ENCODE results near the gene ZMYND8. TPM values are rescaled to one million over a fixed set of nuclear protein-coding genes. Genes with fewer than 3 reads are reported as not detected.

Gene ZMYND8
- total RNA-seq, 1 donor from 2014 or later, result 109 TPM

DNA sequence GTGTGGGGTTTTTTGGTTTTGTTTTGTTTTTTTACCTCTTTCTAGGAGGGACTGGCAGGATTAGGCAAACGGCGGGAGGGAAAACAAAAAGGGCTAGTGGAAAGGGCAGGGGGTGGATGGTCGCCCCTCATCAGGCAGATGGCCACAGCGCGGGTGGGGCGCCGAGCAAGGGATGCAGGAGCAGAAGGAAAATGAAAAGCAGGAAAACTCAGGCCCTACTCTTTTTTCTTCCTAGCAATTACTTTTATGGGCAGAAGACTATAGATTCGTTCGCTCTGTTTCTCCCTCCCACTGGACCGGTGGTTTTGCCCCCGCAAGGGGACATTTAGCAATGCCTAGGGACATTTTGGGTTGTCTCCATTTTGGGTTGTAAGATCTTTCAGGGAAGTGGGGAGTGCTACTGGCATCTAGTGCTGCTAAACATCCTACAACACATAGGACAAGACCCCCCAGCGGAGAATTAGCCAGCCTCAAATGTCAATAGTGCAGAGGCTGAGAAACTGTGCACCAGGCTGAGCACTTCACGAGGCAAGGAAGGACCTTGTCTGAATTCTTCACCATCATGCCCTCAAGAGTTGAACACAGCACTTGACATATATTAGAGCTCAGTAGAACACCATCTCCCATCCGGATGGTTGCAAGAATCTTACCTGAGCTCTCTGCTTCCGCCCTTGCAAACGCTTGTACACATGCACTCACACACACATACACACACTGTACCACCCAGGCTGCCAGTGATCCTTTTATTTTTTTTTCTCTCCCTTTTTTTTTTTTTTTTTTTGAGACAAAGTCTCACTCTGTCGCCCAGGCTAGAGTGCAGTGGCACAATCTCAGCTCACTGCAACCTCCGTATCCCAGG is 4.8 kb upstream of the ZMYND8 start:
- Mint-ChIP-seq H3K4me1 (ENCODE audit: unreplicated experiment) (peaks cover 61% of the 10 kb centered on the region), H3K36me3 (ENCODE audit: low read depth, unreplicated experiment) (no peaks in the 10 kb centered on the region), H3K9me3 (ENCODE audit: unreplicated experiment) (no peaks in the 10 kb centered on the region), H3K27me3 (ENCODE audit: unreplicated experiment) (peaks cover 17% of the 10 kb centered on the region), H3K27ac (ENCODE audit: unreplicated experiment) (no peak overlapping the region), H3K4me3 (ENCODE audit: unreplicated experiment) (no peak overlapping the region)
- TF ChIP-seq, protein P1, sequence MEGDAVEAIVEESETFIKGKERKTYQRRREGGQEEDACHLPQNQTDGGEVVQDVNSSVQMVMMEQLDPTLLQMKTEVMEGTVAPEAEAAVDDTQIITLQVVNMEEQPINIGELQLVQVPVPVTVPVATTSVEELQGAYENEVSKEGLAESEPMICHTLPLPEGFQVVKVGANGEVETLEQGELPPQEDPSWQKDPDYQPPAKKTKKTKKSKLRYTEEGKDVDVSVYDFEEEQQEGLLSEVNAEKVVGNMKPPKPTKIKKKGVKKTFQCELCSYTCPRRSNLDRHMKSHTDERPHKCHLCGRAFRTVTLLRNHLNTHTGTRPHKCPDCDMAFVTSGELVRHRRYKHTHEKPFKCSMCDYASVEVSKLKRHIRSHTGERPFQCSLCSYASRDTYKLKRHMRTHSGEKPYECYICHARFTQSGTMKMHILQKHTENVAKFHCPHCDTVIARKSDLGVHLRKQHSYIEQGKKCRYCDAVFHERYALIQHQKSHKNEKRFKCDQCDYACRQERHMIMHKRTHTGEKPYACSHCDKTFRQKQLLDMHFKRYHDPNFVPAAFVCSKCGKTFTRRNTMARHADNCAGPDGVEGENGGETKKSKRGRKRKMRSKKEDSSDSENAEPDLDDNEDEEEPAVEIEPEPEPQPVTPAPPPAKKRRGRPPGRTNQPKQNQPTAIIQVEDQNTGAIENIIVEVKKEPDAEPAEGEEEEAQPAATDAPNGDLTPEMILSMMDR (IDR thresholded peaks at IDR 0.05; ENCODE audit: unreplicated experiment), result no peak
- DNase-seq (ENCODE audit: low spot score), result no peak

GRCh38 chr20:47360297-47361056 is 4.0 kb upstream of the ZMYND8 start:
- TF ChIP-seq, protein P1 (IDR thresholded peaks at IDR 0.05; ENCODE audit: unreplicated experiment), result no peak
- Mint-ChIP-seq H3K27ac (ENCODE audit: unreplicated experiment) (no peak overlapping the region), H3K4me1 (ENCODE audit: unreplicated experiment) (peaks cover 66% of the 10 kb centered on the region), H3K27me3 (ENCODE audit: unreplicated experiment) (peaks cover 20% of the 10 kb centered on the region), H3K4me3 (ENCODE audit: unreplicated experiment) (peak overlapping the region; percentile 37), H3K36me3 (ENCODE audit: low read depth, unreplicated experiment) (no peaks in the 10 kb centered on the region), H3K9me3 (ENCODE audit: unreplicated experiment) (no peaks in the 10 kb centered on the region)
- peak; percentile 76 for DNase-seq (ENCODE audit: low spot score)

DNA sequence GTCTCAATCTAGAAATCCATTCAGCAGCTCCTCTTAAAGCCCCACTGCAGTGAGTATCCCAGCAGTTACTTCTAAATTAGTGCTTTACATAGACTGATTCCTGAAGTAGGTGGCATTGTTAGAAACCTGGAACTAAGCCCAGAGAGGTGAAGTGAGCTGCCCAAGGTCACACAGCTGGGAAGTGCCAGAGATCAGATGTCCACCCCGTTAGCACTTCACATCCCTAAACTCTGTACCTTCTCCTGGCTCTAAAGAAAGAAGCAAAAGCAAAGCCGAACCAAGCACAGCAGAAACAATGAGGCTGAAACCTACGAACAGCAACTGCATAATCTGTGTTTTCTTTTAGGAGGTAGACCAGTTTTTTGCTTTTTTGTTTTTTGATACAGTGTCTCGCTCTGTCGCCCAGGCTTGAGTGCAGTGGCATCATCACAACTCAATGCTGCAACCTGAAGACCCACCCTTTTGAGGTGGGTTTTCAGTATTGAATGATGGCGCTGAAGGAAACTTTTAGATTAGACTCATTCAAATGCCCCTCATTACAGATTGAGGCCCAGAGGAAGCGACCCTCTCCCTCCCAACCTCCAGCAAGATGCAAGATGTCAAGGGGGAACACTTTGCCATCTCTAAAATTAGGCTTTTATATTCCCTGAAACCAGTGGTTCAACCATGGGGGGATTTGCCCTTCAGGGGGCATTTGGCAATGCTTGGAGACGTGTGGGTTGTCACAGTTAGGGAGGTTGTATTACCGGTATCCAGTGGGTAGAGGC is 3.2 kb upstream of the ZMYND8 start:
- peaks cover 74% of the 10 kb centered on the region for H3K4me1 Mint-ChIP-seq (ENCODE audit: unreplicated experiment)

GRCh38 chr20:47358672-47359529 is 2.4 kb upstream of the ZMYND8 start:
- TF ChIP-seq, protein P1 (IDR thresholded peaks at IDR 0.05; ENCODE audit: unreplicated experiment), result no peak
- H3K9me3 Mint-ChIP-seq (ENCODE audit: unreplicated experiment), result no peaks in the 10 kb centered on the region
- H3K27me3 Mint-ChIP-seq (ENCODE audit: unreplicated experiment), result peaks cover 20% of the 10 kb centered on the region
- no peak for DNase-seq (ENCODE audit: low spot score)
- peak overlapping the region; percentile 72 for H3K4me3 Mint-ChIP-seq (ENCODE audit: unreplicated experiment)
- H3K27ac Mint-ChIP-seq (ENCODE audit: unreplicated experiment), result no peak overlapping the region
- no peaks in the 10 kb centered on the region for H3K36me3 Mint-ChIP-seq (ENCODE audit: low read depth, unreplicated experiment)
- H3K4me1 Mint-ChIP-seq (ENCODE audit: unreplicated experiment), result peaks cover 78% of the 10 kb centered on the region

More for the DNA sequence above, 3.2 kb upstream of the ZMYND8 start:
- Mint-ChIP-seq H3K27ac (ENCODE audit: unreplicated experiment) (no peak overlapping the region), H3K27me3 (ENCODE audit: unreplicated experiment) (peaks cover 20% of the 10 kb centered on the region), H3K9me3 (ENCODE audit: unreplicated experiment) (no peaks in the 10 kb centered on the region), H3K36me3 (ENCODE audit: low read depth, unreplicated experiment) (no peaks in the 10 kb centered on the region), H3K4me3 (ENCODE audit: unreplicated experiment) (peak overlapping the region; percentile 72)
- TF ChIP-seq, protein P1 (IDR thresholded peaks at IDR 0.05; ENCODE audit: unreplicated experiment), result no peak
- DNase-seq (ENCODE audit: low spot score), result no peak
